Smooth muscle cell (in vitro differentiated cells): ENCODE data around the gene ART5. TPM values are rescaled to one million over a fixed set of nuclear protein-coding genes. Genes with fewer than 3 reads are reported as not detected.

Source experiments
- DNase-seq: peaks from one replicate; lab custom pipeline; 2025; ENCODE audit not compliant: unreplicated experiment; lab: John Stamatoyannopoulos, UW
- H2AFZ ChIP-seq: fragments of 200-600 bp; sonication (generic); 2 replicates; pipeline ENCODE4 v1.6.0; 2016; ENCODE audit warnings: antibody characterized with exemption, low read depth, mild to moderate bottlenecking
- H3F3A ChIP-seq: fragments of 200-600 bp; sonication (generic); 2 replicates; pipeline ENCODE4 v1.6.0; 2017; ENCODE audit warnings: antibody characterized with exemption, low read depth
- H3K27ac ChIP-seq: fragments of 200-600 bp; sonication (generic); 2 replicates; pipeline ENCODE4 v1.5.1; 2016; ENCODE audit warnings: low read depth, mild to moderate bottlenecking
- H3K27me3 ChIP-seq: fragments of 200-600 bp; sonication (generic); 2 replicates; pipeline ENCODE4 v1.6.1; 2016; ENCODE audit warnings: low read depth, mild to moderate bottlenecking
- H3K36me3 ChIP-seq: fragments of 200-600 bp; sonication (generic); 2 replicates; pipeline ENCODE4 v1.5.1; 2016; ENCODE audit warnings: low read depth
- H3K4me1 ChIP-seq: fragments of 200-600 bp; sonication (generic); 2 replicates; pipeline ENCODE4 v1.5.1; 2016; ENCODE audit warnings: low read depth
- H3K4me2 ChIP-seq: fragments of 200-600 bp; sonication (generic); 2 replicates; pipeline ENCODE4 v1.6.0; 2016; ENCODE audit warnings: mild to moderate bottlenecking
- H3K4me3 ChIP-seq: fragments of 200-600 bp; sonication (generic); 2 replicates; pipeline ENCODE4 v1.5.1; 2016; ENCODE audit warnings: mild to moderate bottlenecking
- H3K79me2 ChIP-seq: fragments of 200-600 bp; sonication (generic); 2 replicates; pipeline ENCODE4 v1.6.0; 2016; ENCODE audit warnings: low read depth, mild to moderate bottlenecking
- H3K9ac ChIP-seq: fragments of 200-600 bp; sonication (generic); 2 replicates; pipeline ENCODE4 v1.6.0; 2016; ENCODE audit warnings: low read depth
- H3K9me3 ChIP-seq: fragments of 200-600 bp; sonication (generic); replicated peaks from 2 replicates; pipeline ENCODE4 v1.5.1; 2016; ENCODE audit warnings: low read depth
- H4K20me1 ChIP-seq: fragments of 200-600 bp; sonication (generic); 2 replicates; pipeline ENCODE4 v1.6.0; 2016; ENCODE audit warnings: low read depth
- WGBS: methylation state at CpG from one replicate; pipeline ENCODE4 v1.1.7; 2016; ENCODE audit warnings: low lambda C conversion rate; 5-methylcytosine and 5-hydroxymethylcytosine counted together
- polyA plus RNA-seq: library from polyadenylated mRNA; unstranded; fragments of >200 nt; fragmentation: Nextera tagmentation; extraction: Ambion mirVana; gene quantifications from 2 replicates; pipeline ENCODE4 v1.2.1, GENCODE V29; 2016
- total RNA-seq: library from RNA; depleted of rRNA; stranded (reverse); fragments of >200 nt; gene quantifications from 2 replicates; pipeline ENCODE4 v1.2.3, GENCODE V29; 2014
- TF ChIP-seq, protein P1 (sequence below): fragments of 200-600 bp; sonication (generic); IDR thresholded peaks from 2 replicates; pipeline ENCODE4 v1.5.1; 2017; ENCODE audit warnings: borderline replicate concordance, mild to moderate bottlenecking, antibody characterized with exemption; ENCODE audit not compliant: insufficient read depth, poor library complexity, severe bottlenecking

ART5 gene, protein sequence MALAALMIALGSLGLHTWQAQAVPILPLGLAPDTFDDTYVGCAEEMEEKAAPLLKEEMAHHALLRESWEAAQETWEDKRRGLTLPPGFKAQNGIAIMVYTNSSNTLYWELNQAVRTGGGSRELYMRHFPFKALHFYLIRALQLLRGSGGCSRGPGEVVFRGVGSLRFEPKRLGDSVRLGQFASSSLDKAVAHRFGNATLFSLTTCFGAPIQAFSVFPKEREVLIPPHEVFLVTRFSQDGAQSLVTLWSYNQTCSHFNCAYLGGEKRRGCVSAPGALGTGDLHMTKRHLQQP
- 3.5 and 4.8 TPM in 2 replicates for total RNA-seq
- 2.4 and 5.2 TPM in 2 replicates for polyA plus RNA-seq

DNA sequence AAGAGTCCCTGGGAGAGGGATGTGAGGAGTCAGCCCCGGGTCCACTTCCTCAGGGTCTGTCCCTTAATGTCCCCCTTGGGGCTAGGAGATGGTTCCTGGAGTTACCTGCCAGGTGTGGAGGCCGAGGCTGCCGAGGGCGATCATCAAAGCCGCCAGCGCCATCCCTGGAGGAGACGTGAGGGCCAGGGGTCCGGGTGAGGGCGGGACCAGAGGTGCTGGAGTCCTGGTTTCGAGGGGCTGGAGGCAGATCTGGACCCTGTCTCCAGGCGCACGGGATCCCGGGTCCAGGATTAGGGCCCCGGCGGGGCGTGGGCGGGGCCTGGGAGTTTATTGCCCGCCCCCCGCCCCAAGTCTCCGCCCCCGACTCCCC lies at the start of gene ART5:
TSS of gene ART5 (minus strand) at position 292 of the 370 bp plus-strand sequence. CDS start at position 162, 130 bp downstream.
- H2AFZ ChIP-seq, result peak within 1 kb of the TSS; percentile 82
- H3K4me1 ChIP-seq, result peaks cover 4% of the 10 kb centered on the region
- H3K4me3 ChIP-seq, result peak within 1 kb of the TSS; percentile 68
- no peaks in the 10 kb centered on the region for H3K9me3 ChIP-seq
- 20% methylated on average over 9 of the region's 21 CpGs for WGBS
- peak within 1 kb of the TSS; percentile 99 for H3K4me2 ChIP-seq
- no peaks in the 10 kb centered on the region for H3K36me3 ChIP-seq
- no peak within 1 kb of the TSS for H3K27ac ChIP-seq
- TF ChIP-seq, protein P1, sequence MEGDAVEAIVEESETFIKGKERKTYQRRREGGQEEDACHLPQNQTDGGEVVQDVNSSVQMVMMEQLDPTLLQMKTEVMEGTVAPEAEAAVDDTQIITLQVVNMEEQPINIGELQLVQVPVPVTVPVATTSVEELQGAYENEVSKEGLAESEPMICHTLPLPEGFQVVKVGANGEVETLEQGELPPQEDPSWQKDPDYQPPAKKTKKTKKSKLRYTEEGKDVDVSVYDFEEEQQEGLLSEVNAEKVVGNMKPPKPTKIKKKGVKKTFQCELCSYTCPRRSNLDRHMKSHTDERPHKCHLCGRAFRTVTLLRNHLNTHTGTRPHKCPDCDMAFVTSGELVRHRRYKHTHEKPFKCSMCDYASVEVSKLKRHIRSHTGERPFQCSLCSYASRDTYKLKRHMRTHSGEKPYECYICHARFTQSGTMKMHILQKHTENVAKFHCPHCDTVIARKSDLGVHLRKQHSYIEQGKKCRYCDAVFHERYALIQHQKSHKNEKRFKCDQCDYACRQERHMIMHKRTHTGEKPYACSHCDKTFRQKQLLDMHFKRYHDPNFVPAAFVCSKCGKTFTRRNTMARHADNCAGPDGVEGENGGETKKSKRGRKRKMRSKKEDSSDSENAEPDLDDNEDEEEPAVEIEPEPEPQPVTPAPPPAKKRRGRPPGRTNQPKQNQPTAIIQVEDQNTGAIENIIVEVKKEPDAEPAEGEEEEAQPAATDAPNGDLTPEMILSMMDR, result no peak
- no peaks in the 10 kb centered on the region for H3F3A ChIP-seq
- H4K20me1 ChIP-seq, result no peaks in the 10 kb centered on the region
- no peak for DNase-seq
- no peaks in the 10 kb centered on the region for H3K79me2 ChIP-seq
- peak within 1 kb of the TSS; percentile 70 for H3K9ac ChIP-seq
- H3K27me3 ChIP-seq, result no peaks in the 10 kb centered on the region

DNA sequence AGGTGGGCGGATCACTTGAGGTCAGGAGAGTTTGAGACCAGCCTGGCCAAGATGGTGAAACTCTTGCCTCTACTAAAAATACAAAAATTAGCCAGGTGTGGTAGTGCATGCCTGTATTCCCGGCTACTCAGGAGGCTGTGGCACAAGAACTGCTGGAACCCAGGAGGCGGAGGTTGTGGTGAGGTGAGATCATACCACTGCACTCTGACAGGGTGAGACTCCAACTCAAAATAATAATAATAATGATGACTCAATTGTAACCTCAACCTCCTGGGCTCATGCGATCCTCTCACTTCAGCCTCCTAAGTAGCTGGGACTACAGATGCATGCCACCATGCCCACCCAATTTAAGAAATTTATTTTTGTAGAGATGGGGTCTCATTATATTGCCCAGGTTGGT lies 45.0 kb upstream of the ART5 start:
- Histone ChIP-seq H4K20me1 (no peaks in the 10 kb centered on the region), H3K36me3 (peaks cover 23% of the 10 kb centered on the region), H3K9ac (no peak overlapping the region), H3K4me2 (no peak overlapping the region), H3K4me3 (no peak overlapping the region), H3K27me3 (no peaks in the 10 kb centered on the region), H3K27ac (no peak overlapping the region), H3K9me3 (no peaks in the 10 kb centered on the region), H3K79me2 (no peaks in the 10 kb centered on the region), H3K4me1 (no peaks in the 10 kb centered on the region), H3F3A (no peaks in the 10 kb centered on the region), H2AFZ (no peak overlapping the region)
- 78% methylated on average over 4 of the region's 4 CpGs for WGBS
- DNase-seq, result no peak
- TF ChIP-seq, protein P1, result no peak

DNA sequence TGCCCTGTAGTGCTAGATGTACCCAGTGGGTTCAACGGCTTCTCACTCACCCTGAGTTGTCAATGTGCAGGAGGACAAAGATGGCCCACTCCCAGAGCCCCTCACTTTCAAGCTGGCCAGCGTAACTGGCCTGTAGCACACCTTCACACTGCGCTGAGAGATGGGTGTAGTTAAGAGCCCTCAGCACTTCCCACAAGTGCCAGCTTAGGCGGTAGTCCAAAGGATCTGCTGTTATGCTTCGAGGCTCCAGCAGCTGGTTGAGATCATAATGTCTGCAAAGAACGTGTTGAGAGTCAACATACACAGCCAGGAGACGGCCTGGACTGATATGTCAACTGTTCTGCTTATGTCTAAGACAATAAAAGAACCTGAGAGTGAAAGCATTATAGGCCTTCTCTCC lies 44.1 kb upstream of the ART5 start:
- Histone ChIP-seq H3K36me3 (peaks cover 30% of the 10 kb centered on the region), H3K27me3 (no peaks in the 10 kb centered on the region), H3K4me2 (no peak overlapping the region), H3K27ac (no peak overlapping the region), H4K20me1 (no peaks in the 10 kb centered on the region), H3K9me3 (no peaks in the 10 kb centered on the region), H3K4me3 (no peak overlapping the region), H3F3A (no peaks in the 10 kb centered on the region), H3K9ac (no peak overlapping the region), H3K4me1 (no peaks in the 10 kb centered on the region), H2AFZ (no peak overlapping the region), H3K79me2 (no peaks in the 10 kb centered on the region)
- no peak for DNase-seq
- WGBS, result 95% methylated on average over 7 of the region's 7 CpGs
- TF ChIP-seq, protein P1, result no peak

DNA sequence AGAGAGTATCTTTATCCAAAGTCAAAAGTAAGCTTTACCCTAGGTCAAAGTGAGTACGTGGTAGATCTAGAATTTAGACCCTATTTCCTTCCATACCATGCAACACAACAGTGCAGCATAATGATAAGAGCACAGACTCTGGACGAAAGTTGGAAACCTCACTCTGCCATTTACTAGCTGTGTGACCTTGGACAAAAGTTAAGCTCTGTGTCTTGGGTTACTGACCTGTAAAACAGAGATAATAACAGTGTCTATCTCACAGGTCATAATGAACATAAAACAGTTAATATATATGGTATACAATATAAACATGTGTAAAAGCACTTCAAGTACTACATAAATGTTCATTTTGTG lies 43.0 kb upstream of the ART5 start:
- no peak for DNase-seq
- no peak overlapping the region for H3K4me2 ChIP-seq
- H3K4me1 ChIP-seq, result no peaks in the 10 kb centered on the region
- H3K9me3 ChIP-seq, result no peaks in the 10 kb centered on the region
- H3K4me3 ChIP-seq, result no peak overlapping the region
- no peaks in the 10 kb centered on the region for H3F3A ChIP-seq
- no peaks in the 10 kb centered on the region for H3K27me3 ChIP-seq
- no peak overlapping the region for H3K9ac ChIP-seq
- no peaks in the 10 kb centered on the region for H3K79me2 ChIP-seq
- 95% methylated on average over 2 of the region's 2 CpGs for WGBS
- H3K36me3 ChIP-seq, result peaks cover 30% of the 10 kb centered on the region
- TF ChIP-seq, protein P1, result no peak
- no peak overlapping the region for H3K27ac ChIP-seq
- no peaks in the 10 kb centered on the region for H4K20me1 ChIP-seq
- no peak overlapping the region for H2AFZ ChIP-seq
